ENCODE results near the gene NCCRP1. TPM values are rescaled to one million over a fixed set of nuclear protein-coding genes. Genes with fewer than 3 reads are reported as not detected.

NCCRP1 gene
- total and polyA plus RNA-seq, 10 donors: 0.12 to 1.7 (median 0.19) TPM; not detected in 5

DNA sequence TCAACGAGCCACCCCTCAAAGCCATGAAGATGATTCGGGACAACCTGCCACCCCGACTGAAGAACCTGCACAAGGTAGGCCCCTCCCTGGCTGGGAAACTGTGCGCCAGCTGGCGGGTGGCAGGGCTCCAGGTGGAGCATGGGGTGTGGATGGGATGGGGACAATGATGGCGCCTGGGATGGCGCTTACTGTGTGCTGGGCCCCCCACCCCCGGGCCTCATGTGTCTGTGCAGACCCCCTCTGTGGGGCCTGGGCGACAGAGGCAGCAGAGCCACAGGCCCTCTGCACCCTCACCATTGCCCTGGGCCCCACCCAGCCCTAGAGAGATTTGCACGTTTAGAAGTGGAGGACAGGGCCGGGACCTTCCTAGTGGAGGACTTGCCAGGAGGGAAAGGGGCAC, 19.0 kb upstream of the NCCRP1 start:
- Histone ChIP-seq H3K27me3 (replicated peaks in 1 of 7) (no peaks in the 10 kb centered on the region), H3K27ac (no peak overlapping the region), H3K36me3 (peaks cover 0 to 85% (median 65%) of the 10 kb centered on the region in 6 donors), H3K4me1 (no peaks in the 10 kb centered on the region), H3K9me3 (no peaks in the 10 kb centered on the region), H3K4me3 (no peak overlapping the region)
- WGBS, 5 donors: 93 to 100% (median 95%) methylated on average over 5 to 11 of the region's 11 CpGs
- DNase-seq: no peak
- TF ChIP-seq POLR2A (IDR thresholded peaks at IDR 0.05): no peak
- no peak for TF ChIP-seq POLR2AphosphoS5 (IDR thresholded peaks at IDR 0.05)
- TF ChIP-seq CTCF (IDR thresholded peaks at IDR 0.05 in 8 of 11, conservative IDR thresholded peaks at IDR 0.05 in 3 of 11): no peak
- intact Hi-C loops (cut with DNase I; ENCODE audit: low total_unique reads): no loop called here

DNA sequence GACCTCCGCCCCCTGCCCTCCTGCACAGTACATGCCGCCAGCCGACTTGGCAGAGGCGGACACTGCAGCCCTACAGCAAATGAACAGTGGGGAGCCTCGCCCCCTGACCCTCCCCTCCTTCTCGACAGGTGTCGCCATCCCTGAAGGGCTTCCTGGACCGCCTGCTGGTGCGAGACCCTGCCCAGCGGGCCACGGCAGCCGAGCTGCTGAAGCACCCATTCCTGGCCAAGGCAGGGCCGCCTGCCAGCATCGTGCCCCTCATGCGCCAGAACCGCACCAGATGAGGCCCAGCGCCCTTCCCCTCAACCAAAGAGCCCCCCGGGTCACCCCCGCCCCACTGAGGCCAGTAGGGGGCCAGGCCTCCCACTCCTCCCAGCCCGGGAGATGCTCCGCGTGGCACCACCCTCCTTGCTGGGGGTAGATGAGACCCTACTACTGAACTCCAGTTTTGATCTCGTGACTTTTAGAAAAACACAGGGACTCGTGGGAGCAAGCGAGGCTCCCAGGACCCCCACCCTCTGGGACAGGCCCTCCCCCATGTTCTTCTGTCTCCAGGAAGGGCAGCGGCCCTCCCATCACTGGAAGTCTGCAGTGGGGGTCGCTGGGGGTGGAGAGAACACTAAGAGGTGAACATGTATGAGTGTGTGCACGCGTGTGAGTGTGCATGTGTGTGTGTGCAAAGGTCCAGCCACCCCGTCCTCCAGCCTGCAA, 18.3 kb upstream of the NCCRP1 start:
- TF ChIP-seq CTCF (IDR thresholded peaks at IDR 0.05 in 8 of 11, conservative IDR thresholded peaks at IDR 0.05 in 3 of 11) (no peak), POLR2AphosphoS5 (IDR thresholded peaks at IDR 0.05) (peak in 1 of 3 donors; percentile 4), POLR2A (IDR thresholded peaks at IDR 0.05) (no peak)
- H3K36me3 ChIP-seq: peaks cover 0 to 78% (median 59%) of the 10 kb centered on the region in 6 donors
- no peaks in the 10 kb centered on the region for H3K9me3 ChIP-seq
- no peaks in the 10 kb centered on the region for H3K4me1 ChIP-seq
- DNase-seq: no peak
- no peaks in the 10 kb centered on the region for H3K27me3 ChIP-seq (replicated peaks in 1 of 7)
- H3K27ac ChIP-seq: no peak overlapping the region
- intact Hi-C loops (cut with DNase I; ENCODE audit: low total_unique reads): no loop called here
- H3K4me3 ChIP-seq: no peak overlapping the region
- 90 to 95% (median 94%) methylated on average over 18 to 30 of the region's 30 CpGs for WGBS, 5 donors

GRCh38 chr19:39179754-39180153, 17.0 kb upstream of the NCCRP1 start:
- no peaks in the 10 kb centered on the region for H3K4me1 ChIP-seq
- intact Hi-C loops (cut with DNase I; ENCODE audit: low total_unique reads): loop anchor here (10.0 kb wide), 1 partner anchor 55 kb away; the partner anchor contains the start of gene PAK4
- TF ChIP-seq POLR2AphosphoS5 (IDR thresholded peaks at IDR 0.05) (peak in 1 of 3 donors; percentile 25), CTCF (IDR thresholded peaks at IDR 0.05 in 8 of 11, conservative IDR thresholded peaks at IDR 0.05 in 3 of 11) (no peak), POLR2A (IDR thresholded peaks at IDR 0.05) (no peak)
- 84 to 90% (median 87%) methylated on average over 5 to 10 of the region's 10 CpGs for WGBS, 5 donors
- peaks cover 0 to 65% (median 47%) of the 10 kb centered on the region in 6 donors for H3K36me3 ChIP-seq
- H3K9me3 ChIP-seq: no peaks in the 10 kb centered on the region
- no peak overlapping the region for H3K4me3 ChIP-seq
- H3K27ac ChIP-seq: no peak overlapping the region
- peak; percentile 55 for DNase-seq
- no peaks in the 10 kb centered on the region for H3K27me3 ChIP-seq (replicated peaks in 1 of 7)

- no peaks in the 10 kb centered on the region for H3K9me3 ChIP-seq
- H3K27ac ChIP-seq: no peak overlapping the region
- TF ChIP-seq CTCF (IDR thresholded peaks at IDR 0.05 in 8 of 11, conservative IDR thresholded peaks at IDR 0.05 in 3 of 11): no peak
- no peak for TF ChIP-seq POLR2AphosphoS5 (IDR thresholded peaks at IDR 0.05)
- no peak for TF ChIP-seq POLR2A (IDR thresholded peaks at IDR 0.05)
- WGBS, 5 donors: 84 to 90% (median 88%) methylated on average over 9 of the region's 9 CpGs
- peaks cover 0 to 55% (median 39%) of the 10 kb centered on the region in 6 donors for H3K36me3 ChIP-seq
- no peak for DNase-seq
- no peaks in the 10 kb centered on the region for H3K27me3 ChIP-seq (replicated peaks in 1 of 7)
- no peak overlapping the region for H3K4me3 ChIP-seq
- intact Hi-C loops (cut with DNase I; ENCODE audit: low total_unique reads): loop anchor here (10.0 kb wide), 1 partner anchor 56 kb away; the partner anchor contains the start of gene PAK4
- no peaks in the 10 kb centered on the region for H3K4me1 ChIP-seq
Observed at GRCh38 chr19:39180749-39181148, 16.0 kb upstream of the NCCRP1 start.
